DOHH2 (cell line): ENCODE measurements around the gene EFS.

ENCODE experiments used
- EZH2phosphoT487 ChIP-seq: fragments of 200-600 bp; sonication (generic); IDR thresholded peaks from 2 replicates; pipeline ENCODE4 v1.6.1; 2017; ENCODE audit warnings: borderline replicate concordance, mild to moderate bottlenecking, antibody characterized with exemption, low read length, moderate library complexity, mixed read lengths
- TF ChIP-seq, protein P1 (sequence below): fragments of 200-600 bp; sonication (generic); IDR thresholded peaks from one replicate; pipeline ENCODE4 v1.5.1; 2014; ENCODE audit warnings: antibody characterized with exemption, mild to moderate bottlenecking, low read depth, low read length; ENCODE audit not compliant: poor library complexity, severe bottlenecking

DNA sequence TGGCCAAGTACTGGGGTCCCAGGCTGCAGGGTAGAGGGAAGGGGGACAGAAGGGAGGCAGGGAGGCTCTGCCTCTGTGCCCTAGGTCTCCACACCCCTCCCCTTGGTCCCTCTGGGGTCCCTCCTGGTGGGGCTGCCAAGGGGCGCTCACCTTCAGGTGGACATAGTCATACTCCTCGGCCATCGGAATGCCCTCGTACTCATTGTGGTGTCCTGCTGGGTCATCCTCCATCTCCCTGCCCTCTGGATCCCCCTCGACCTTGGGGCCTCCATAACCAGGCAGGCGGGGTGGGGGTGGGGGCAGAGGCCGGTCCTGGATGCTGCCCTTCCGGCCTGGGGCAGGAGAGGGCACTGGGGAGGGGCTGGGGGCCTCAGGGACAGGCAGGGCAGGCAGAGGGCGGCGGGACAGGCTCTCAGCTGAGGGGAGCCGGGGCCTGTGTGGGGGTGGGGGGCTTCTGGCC, 5.8 kb downstream of the EFS start:
- no peak for TF ChIP-seq EZH2phosphoT487
- TF ChIP-seq, protein P1, sequence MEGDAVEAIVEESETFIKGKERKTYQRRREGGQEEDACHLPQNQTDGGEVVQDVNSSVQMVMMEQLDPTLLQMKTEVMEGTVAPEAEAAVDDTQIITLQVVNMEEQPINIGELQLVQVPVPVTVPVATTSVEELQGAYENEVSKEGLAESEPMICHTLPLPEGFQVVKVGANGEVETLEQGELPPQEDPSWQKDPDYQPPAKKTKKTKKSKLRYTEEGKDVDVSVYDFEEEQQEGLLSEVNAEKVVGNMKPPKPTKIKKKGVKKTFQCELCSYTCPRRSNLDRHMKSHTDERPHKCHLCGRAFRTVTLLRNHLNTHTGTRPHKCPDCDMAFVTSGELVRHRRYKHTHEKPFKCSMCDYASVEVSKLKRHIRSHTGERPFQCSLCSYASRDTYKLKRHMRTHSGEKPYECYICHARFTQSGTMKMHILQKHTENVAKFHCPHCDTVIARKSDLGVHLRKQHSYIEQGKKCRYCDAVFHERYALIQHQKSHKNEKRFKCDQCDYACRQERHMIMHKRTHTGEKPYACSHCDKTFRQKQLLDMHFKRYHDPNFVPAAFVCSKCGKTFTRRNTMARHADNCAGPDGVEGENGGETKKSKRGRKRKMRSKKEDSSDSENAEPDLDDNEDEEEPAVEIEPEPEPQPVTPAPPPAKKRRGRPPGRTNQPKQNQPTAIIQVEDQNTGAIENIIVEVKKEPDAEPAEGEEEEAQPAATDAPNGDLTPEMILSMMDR = no peak
